ENCODE data around the gene PSAT1. TPM values are rescaled to one million over a fixed set of nuclear protein-coding genes. Genes with fewer than 3 reads are reported as not detected.

PSAT1 gene
- total RNA-seq (2022), result 93.6 and 112 TPM in 2 replicates
- Bru-seq, nascent RNA, result percentile 87 among the genes with signal in this experiment
- BruChase-seq, experiment 1, labeled RNA remaining after a 2-hour chase, result percentile 86 among the genes with signal in this experiment
- percentile 94 among the genes with signal in this experiment for BruChase-seq, experiment 2, labeled RNA remaining after a 6-hour chase
- long read RNA-seq, transcript PSAT1-202 (9 exons, 2,188 nt), result major isoform, 161 of 190 reads
- long read RNA-seq, transcript PSAT1-201 (8 exons, 1,411 nt), result minor isoform, 5 of 190 reads
- long read RNA-seq, partial matches to known transcripts, result 11 of 190 reads
- long read RNA-seq, other reads (novel, unspliced or antisense), result 13 of 190 reads

GRCh38 chr9:78296893-78297671 is at the start of gene PSAT1:
Gene PSAT1 (plus strand): TSS chr9:78297125. CDS start chr9:78297211, 86 bp downstream.
- no peaks in the 10 kb centered on the region for H3K36me3 ChIP-seq (ENCODE audit: control insufficient read depth, insufficient read depth, low read length)
- no peaks in the 10 kb centered on the region for H3K27me3 ChIP-seq (replicated peaks; ENCODE audit: control insufficient read depth, insufficient read depth, low read length)
- POLR2A ChIA-PET, result interaction anchor here (0.8 kb wide), 2 partner anchors 61 to 73 kb away, joined by 3 to 9 read pairs; no protein-coding TSS in a partner anchor
- Mint-ChIP-seq H3K36me3 (ENCODE audit: insufficient read depth, unreplicated experiment) (peaks cover 24% of the 10 kb centered on the region), H3K4me1 (ENCODE audit: low read depth, unreplicated experiment) (no peaks in the 10 kb centered on the region), H3K27ac (ENCODE audit: unreplicated experiment) (peak within 1 kb of the TSS; percentile 90), H3K27me3 (ENCODE audit: insufficient read depth, unreplicated experiment) (no peaks in the 10 kb centered on the region), H3K4me3 (ENCODE audit: unreplicated experiment) (peak within 1 kb of the TSS; percentile 77), H3K9me3 (ENCODE audit: unreplicated experiment) (no peaks in the 10 kb centered on the region)
- H3K9me3 ChIP-seq, result no peaks in the 10 kb centered on the region
- intact Hi-C loops (cut with micrococcal nuclease; ENCODE audit: unreplicated experiment), result loop anchor here (5.0 kb wide), 1 partner anchor 35 kb away; no protein-coding TSS in a partner anchor
- no peaks in the 10 kb centered on the region for H3K4me1 ChIP-seq
- TF ChIP-seq, protein P1, sequence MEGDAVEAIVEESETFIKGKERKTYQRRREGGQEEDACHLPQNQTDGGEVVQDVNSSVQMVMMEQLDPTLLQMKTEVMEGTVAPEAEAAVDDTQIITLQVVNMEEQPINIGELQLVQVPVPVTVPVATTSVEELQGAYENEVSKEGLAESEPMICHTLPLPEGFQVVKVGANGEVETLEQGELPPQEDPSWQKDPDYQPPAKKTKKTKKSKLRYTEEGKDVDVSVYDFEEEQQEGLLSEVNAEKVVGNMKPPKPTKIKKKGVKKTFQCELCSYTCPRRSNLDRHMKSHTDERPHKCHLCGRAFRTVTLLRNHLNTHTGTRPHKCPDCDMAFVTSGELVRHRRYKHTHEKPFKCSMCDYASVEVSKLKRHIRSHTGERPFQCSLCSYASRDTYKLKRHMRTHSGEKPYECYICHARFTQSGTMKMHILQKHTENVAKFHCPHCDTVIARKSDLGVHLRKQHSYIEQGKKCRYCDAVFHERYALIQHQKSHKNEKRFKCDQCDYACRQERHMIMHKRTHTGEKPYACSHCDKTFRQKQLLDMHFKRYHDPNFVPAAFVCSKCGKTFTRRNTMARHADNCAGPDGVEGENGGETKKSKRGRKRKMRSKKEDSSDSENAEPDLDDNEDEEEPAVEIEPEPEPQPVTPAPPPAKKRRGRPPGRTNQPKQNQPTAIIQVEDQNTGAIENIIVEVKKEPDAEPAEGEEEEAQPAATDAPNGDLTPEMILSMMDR (IDR thresholded peaks at IDR 0.05; ENCODE audit: insufficient read depth in 1 of 2, low read depth in 1 of 2, low read length in 1 of 2, severe bottlenecking in 1 of 2, unreplicated experiment in 1 of 2), result no peak
- BruUV-seq (replicated peaks), result no TSS peak
- CTCF ChIA-PET, result interaction anchor here (0.7 kb wide), 1 partner anchor 69 kb away, joined by 3 read pairs; no protein-coding TSS in a partner anchor
- peak within 1 kb of the TSS; percentile 66 for H3K4me3 ChIP-seq (ENCODE audit: low read depth, low read length)
- DNase-seq, result peak; percentile 81 to 88

- no peak overlapping the region for H3K27ac Mint-ChIP-seq (ENCODE audit: unreplicated experiment)
- Histone ChIP-seq H3K36me3 (ENCODE audit: control insufficient read depth, insufficient read depth, low read length) (no peaks in the 10 kb centered on the region), H3K9me3 (no peaks in the 10 kb centered on the region), H3K4me3 (ENCODE audit: low read depth, low read length) (no peak overlapping the region), H3K27me3 (replicated peaks; ENCODE audit: control insufficient read depth, insufficient read depth, low read length) (no peaks in the 10 kb centered on the region), H3K4me1 (no peaks in the 10 kb centered on the region)
- CTCF ChIA-PET, result no interaction called here
- BruUV-seq (replicated peaks), result no TSS peak
- no peak overlapping the region for H3K4me3 Mint-ChIP-seq (ENCODE audit: unreplicated experiment)
- POLR2A ChIA-PET, result no interaction called here
- no peaks in the 10 kb centered on the region for H3K9me3 Mint-ChIP-seq (ENCODE audit: unreplicated experiment)
- H3K36me3 Mint-ChIP-seq (ENCODE audit: insufficient read depth, unreplicated experiment), result no peaks in the 10 kb centered on the region
- DNase-seq, result no peak
- H3K27me3 Mint-ChIP-seq (ENCODE audit: insufficient read depth, unreplicated experiment), result no peaks in the 10 kb centered on the region
- no peaks in the 10 kb centered on the region for H3K4me1 Mint-ChIP-seq (ENCODE audit: low read depth, unreplicated experiment)
- TF ChIP-seq, protein P1 (IDR thresholded peaks at IDR 0.05; ENCODE audit: insufficient read depth in 1 of 2, low read depth in 1 of 2, low read length in 1 of 2, severe bottlenecking in 1 of 2, unreplicated experiment in 1 of 2), result no peak
- intact Hi-C loops (cut with micrococcal nuclease; ENCODE audit: unreplicated experiment), result no loop called here
Observed at GRCh38 chr9:78248635-78249034, 48.3 kb upstream of the PSAT1 start.

- Histone ChIP-seq H3K36me3 (ENCODE audit: control insufficient read depth, insufficient read depth, low read length) (no peaks in the 10 kb centered on the region), H3K27me3 (replicated peaks; ENCODE audit: control insufficient read depth, insufficient read depth, low read length) (no peaks in the 10 kb centered on the region), H3K4me1 (no peaks in the 10 kb centered on the region), H3K9me3 (no peaks in the 10 kb centered on the region), H3K4me3 (ENCODE audit: low read depth, low read length) (no peak overlapping the region)
- CTCF ChIA-PET, result no interaction called here
- no peaks in the 10 kb centered on the region for H3K36me3 Mint-ChIP-seq (ENCODE audit: insufficient read depth, unreplicated experiment)
- H3K4me1 Mint-ChIP-seq (ENCODE audit: low read depth, unreplicated experiment), result no peaks in the 10 kb centered on the region
- POLR2A ChIA-PET, result no interaction called here
- no peak overlapping the region for H3K4me3 Mint-ChIP-seq (ENCODE audit: unreplicated experiment)
- BruUV-seq (replicated peaks), result no TSS peak
- intact Hi-C loops (cut with micrococcal nuclease; ENCODE audit: unreplicated experiment), result no loop called here
- H3K27me3 Mint-ChIP-seq (ENCODE audit: insufficient read depth, unreplicated experiment), result no peaks in the 10 kb centered on the region
- no peak overlapping the region for H3K27ac Mint-ChIP-seq (ENCODE audit: unreplicated experiment)
- TF ChIP-seq, protein P1 (IDR thresholded peaks at IDR 0.05; ENCODE audit: insufficient read depth in 1 of 2, low read depth in 1 of 2, low read length in 1 of 2, severe bottlenecking in 1 of 2, unreplicated experiment in 1 of 2), result no peak
- DNase-seq, result no peak
- no peaks in the 10 kb centered on the region for H3K9me3 Mint-ChIP-seq (ENCODE audit: unreplicated experiment)
Observed at GRCh38 chr9:78249542-78249941, 47.4 kb upstream of the PSAT1 start.

Measured in Caco-2 (cell line).